Nephron progenitor cell (in vitro differentiated cells): ENCODE results near the gene UQCC2.

Source experiments
- DNase-seq: peaks from one replicate; pipeline ENCODE4 v3.0.0; 2021
- H3K27ac Mint-ChIP-seq: 2 replicates; pipeline ENCODE4 v1.8.0; 2021; ENCODE audit warnings: mild to moderate bottlenecking, moderate library complexity, mixed read lengths
- H3K27me3 Mint-ChIP-seq: 2 replicates; pipeline ENCODE4 v1.8.0; 2021; ENCODE audit warnings: mild to moderate bottlenecking, low read depth, mixed read lengths; ENCODE audit not compliant: poor library complexity
- H3K36me3 Mint-ChIP-seq: 2 replicates; pipeline ENCODE4 v1.8.0; 2021; ENCODE audit warnings: low read depth, mixed read lengths
- H3K4me1 Mint-ChIP-seq: 2 replicates; pipeline ENCODE4 v1.8.0; 2021; ENCODE audit warnings: mixed read lengths
- H3K4me3 Mint-ChIP-seq: 2 replicates; pipeline ENCODE4 v1.8.0; 2021; ENCODE audit warnings: mild to moderate bottlenecking, moderate library complexity, mixed read lengths
- H3K9me3 Mint-ChIP-seq: 2 replicates; pipeline ENCODE4 v1.8.0; 2021; ENCODE audit warnings: mild to moderate bottlenecking, moderate library complexity, mixed read lengths
- TF ChIP-seq, protein P1 (sequence below): fragments of 200-600 bp; sonication (generic); IDR thresholded peaks from 2 replicates; pipeline ENCODE4 v1.5.0; 2021; ENCODE audit warnings: antibody characterized with exemption

The UQCC2 gene

DNA sequence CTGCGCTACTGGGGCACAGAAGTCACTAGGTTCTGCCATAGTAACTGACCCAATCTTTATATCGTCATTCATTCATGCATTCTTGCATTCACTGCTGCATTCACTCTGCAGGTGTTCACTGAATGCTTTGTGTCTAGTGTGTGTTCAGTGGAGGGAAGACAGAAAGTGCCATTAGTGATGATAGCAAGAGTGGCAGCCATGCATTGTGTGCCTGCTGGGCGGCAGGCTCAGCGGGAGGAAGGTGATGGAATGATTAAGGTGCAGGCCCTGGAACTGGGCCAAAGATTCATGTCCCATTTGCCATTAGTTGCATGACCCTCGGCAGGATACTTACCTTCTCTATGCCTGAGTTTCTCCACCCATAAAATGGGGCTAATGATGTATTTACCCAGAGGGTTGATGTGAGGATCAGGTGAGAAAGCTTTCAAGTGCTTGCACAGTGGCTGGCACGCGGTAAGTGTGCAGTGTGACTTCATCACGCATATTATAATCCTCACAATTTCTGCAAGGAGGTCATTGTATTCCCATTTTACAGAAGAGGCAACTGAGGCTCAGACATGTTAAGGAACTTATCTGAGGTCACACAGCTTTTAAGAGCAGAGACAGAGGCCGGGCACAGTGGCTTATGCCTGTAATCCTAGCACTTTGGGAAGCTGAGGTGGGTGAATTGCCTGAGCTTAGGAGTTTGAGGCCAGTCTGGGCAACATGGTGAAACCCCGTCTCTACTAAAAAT is 50.2 kb downstream of the UQCC2 start:
- Mint-ChIP-seq H3K4me1 (peaks cover 5% of the 10 kb centered on the region), H3K9me3 (no peaks in the 10 kb centered on the region), H3K27me3 (peaks cover 22% of the 10 kb centered on the region), H3K4me3 (no peak overlapping the region), H3K27ac (no peak overlapping the region), H3K36me3 (no peaks in the 10 kb centered on the region)
- TF ChIP-seq, protein P1, sequence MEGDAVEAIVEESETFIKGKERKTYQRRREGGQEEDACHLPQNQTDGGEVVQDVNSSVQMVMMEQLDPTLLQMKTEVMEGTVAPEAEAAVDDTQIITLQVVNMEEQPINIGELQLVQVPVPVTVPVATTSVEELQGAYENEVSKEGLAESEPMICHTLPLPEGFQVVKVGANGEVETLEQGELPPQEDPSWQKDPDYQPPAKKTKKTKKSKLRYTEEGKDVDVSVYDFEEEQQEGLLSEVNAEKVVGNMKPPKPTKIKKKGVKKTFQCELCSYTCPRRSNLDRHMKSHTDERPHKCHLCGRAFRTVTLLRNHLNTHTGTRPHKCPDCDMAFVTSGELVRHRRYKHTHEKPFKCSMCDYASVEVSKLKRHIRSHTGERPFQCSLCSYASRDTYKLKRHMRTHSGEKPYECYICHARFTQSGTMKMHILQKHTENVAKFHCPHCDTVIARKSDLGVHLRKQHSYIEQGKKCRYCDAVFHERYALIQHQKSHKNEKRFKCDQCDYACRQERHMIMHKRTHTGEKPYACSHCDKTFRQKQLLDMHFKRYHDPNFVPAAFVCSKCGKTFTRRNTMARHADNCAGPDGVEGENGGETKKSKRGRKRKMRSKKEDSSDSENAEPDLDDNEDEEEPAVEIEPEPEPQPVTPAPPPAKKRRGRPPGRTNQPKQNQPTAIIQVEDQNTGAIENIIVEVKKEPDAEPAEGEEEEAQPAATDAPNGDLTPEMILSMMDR, result no peak
- no peak for DNase-seq

- Mint-ChIP-seq H3K4me3 (no peak overlapping the region), H3K36me3 (no peaks in the 10 kb centered on the region), H3K27ac (peak overlapping the region; percentile 57), H3K27me3 (peaks cover 17% of the 10 kb centered on the region), H3K9me3 (no peaks in the 10 kb centered on the region), H3K4me1 (peaks cover 5% of the 10 kb centered on the region)
- TF ChIP-seq, protein P1, result no peak
- DNase-seq, result no peak
Measured at GRCh38 chr6:33659986-33660385, 51.5 kb downstream of the UQCC2 start.

- Mint-ChIP-seq H3K4me3 (no peak overlapping the region), H3K27me3 (peaks cover 17% of the 10 kb centered on the region), H3K36me3 (no peaks in the 10 kb centered on the region), H3K9me3 (no peaks in the 10 kb centered on the region), H3K27ac (no peak overlapping the region), H3K4me1 (peaks cover 5% of the 10 kb centered on the region)
- DNase-seq, result no peak
- TF ChIP-seq, protein P1, result no peak
Measured at GRCh38 chr6:33658982-33659689, 52.4 kb downstream of the UQCC2 start.

- TF ChIP-seq, protein P1, result no peak
- Mint-ChIP-seq H3K27ac (no peak overlapping the region), H3K4me1 (peaks cover 9% of the 10 kb centered on the region), H3K9me3 (no peaks in the 10 kb centered on the region), H3K36me3 (no peaks in the 10 kb centered on the region), H3K4me3 (no peak overlapping the region), H3K27me3 (peaks cover 9% of the 10 kb centered on the region)
- no peak for DNase-seq
Measured at GRCh38 chr6:33656844-33657243, 54.7 kb downstream of the UQCC2 start.

GRCh38 chr6:33654831-33655554 is 56.5 kb downstream of the UQCC2 start:
- H3K27ac Mint-ChIP-seq, result no peak overlapping the region
- TF ChIP-seq, protein P1, result no peak
- H3K27me3 Mint-ChIP-seq, result peaks cover 8% of the 10 kb centered on the region
- DNase-seq, result no peak
- no peak overlapping the region for H3K4me3 Mint-ChIP-seq
- H3K4me1 Mint-ChIP-seq, result peaks cover 22% of the 10 kb centered on the region
- no peaks in the 10 kb centered on the region for H3K36me3 Mint-ChIP-seq
- H3K9me3 Mint-ChIP-seq, result no peaks in the 10 kb centered on the region
